C4-2B (cell line): Measurements from ENCODE around the gene KCNH8.
"Not testable (repeated sequence)": the region's sequence is repeated elsewhere in the genome, so short reads cannot be mapped to it uniquely, and the experiment has no call there.

Source experiments
- ZFX ChIP-seq: fragments of 450-650 bp; IDR thresholded peaks from 2 replicates; pipeline ENCODE4 v1.6.1; 2017
- TF ChIP-seq, protein P1 (sequence below): fragments of 450-650 bp; conservative IDR thresholded peaks from 2 replicates; pipeline ENCODE4 v1.5.1; 2017; ENCODE audit warnings: mild to moderate bottlenecking

DNA sequence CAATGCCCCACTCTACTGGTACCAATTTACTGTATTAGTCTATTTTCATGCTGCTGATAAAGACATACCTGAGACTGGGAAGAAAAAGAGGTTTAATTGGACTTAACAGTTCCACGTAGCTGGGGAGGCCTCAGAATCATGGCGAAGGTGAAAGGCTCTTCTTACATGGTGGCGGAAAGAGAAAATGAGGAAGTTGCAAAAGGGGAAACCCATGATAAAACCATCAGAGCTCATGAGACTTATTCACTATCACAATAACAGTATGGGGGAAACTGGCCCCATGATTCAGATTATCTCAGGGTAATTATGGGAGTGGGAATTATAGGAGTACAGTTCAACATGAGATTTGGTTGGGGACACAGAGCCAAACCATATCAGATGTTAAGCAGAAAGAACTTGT, 81.6 kb downstream of the KCNH8 start:
- TF ChIP-seq, protein P1, sequence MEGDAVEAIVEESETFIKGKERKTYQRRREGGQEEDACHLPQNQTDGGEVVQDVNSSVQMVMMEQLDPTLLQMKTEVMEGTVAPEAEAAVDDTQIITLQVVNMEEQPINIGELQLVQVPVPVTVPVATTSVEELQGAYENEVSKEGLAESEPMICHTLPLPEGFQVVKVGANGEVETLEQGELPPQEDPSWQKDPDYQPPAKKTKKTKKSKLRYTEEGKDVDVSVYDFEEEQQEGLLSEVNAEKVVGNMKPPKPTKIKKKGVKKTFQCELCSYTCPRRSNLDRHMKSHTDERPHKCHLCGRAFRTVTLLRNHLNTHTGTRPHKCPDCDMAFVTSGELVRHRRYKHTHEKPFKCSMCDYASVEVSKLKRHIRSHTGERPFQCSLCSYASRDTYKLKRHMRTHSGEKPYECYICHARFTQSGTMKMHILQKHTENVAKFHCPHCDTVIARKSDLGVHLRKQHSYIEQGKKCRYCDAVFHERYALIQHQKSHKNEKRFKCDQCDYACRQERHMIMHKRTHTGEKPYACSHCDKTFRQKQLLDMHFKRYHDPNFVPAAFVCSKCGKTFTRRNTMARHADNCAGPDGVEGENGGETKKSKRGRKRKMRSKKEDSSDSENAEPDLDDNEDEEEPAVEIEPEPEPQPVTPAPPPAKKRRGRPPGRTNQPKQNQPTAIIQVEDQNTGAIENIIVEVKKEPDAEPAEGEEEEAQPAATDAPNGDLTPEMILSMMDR = not testable (repeated sequence)
- not testable (repeated sequence) for TF ChIP-seq ZFX
